ENCODE data around the gene KIF23. TPM values are rescaled to one million over a fixed set of nuclear protein-coding genes. Genes with fewer than 3 reads are reported as not detected.

The KIF23 gene
- total and polyA plus RNA-seq, 8 donors = 2.1 to 26.3 (median 8.7) TPM

GRCh38 chr15:69398491-69398891 lies 15.7 kb upstream of the KIF23 start:
- peaks cover 0 to 4% (median 0%) of the 10 kb centered on the region in 3 donors for H3K27me3 ChIP-seq
- no peak overlapping the region for H3K4me3 ChIP-seq
- H3K36me3 ChIP-seq = peaks cover 0 to 12% (median 0%) of the 10 kb centered on the region in 4 donors
- TF ChIP-seq, protein P1, sequence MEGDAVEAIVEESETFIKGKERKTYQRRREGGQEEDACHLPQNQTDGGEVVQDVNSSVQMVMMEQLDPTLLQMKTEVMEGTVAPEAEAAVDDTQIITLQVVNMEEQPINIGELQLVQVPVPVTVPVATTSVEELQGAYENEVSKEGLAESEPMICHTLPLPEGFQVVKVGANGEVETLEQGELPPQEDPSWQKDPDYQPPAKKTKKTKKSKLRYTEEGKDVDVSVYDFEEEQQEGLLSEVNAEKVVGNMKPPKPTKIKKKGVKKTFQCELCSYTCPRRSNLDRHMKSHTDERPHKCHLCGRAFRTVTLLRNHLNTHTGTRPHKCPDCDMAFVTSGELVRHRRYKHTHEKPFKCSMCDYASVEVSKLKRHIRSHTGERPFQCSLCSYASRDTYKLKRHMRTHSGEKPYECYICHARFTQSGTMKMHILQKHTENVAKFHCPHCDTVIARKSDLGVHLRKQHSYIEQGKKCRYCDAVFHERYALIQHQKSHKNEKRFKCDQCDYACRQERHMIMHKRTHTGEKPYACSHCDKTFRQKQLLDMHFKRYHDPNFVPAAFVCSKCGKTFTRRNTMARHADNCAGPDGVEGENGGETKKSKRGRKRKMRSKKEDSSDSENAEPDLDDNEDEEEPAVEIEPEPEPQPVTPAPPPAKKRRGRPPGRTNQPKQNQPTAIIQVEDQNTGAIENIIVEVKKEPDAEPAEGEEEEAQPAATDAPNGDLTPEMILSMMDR (IDR thresholded peaks at IDR 0.05) = no peak
- no peak for TF ChIP-seq POLR2AphosphoS5 (IDR thresholded peaks at IDR 0.05)
- WGBS, 5 donors = 59 to 68% (median 65%) methylated on average over 7 of the region's 7 CpGs
- DNase-seq = no peak
- H3K27ac ChIP-seq = no peak overlapping the region
- H3K4me1 ChIP-seq = peaks cover 0 to 9% (median 9%) of the 10 kb centered on the region in 4 donors
- no peaks in the 10 kb centered on the region for H3K9me3 ChIP-seq
- intact Hi-C loops (cut with DNase I; ENCODE audit: low total_unique reads) = loop anchor here (10.0 kb wide), 1 partner anchor 124 kb away; no protein-coding TSS in a partner anchor

- Histone ChIP-seq H3K4me1 (no peaks in the 10 kb centered on the region), H3K27me3 (no peaks in the 10 kb centered on the region), H3K36me3 (peaks cover 0 to 12% (median 0%) of the 10 kb centered on the region in 4 donors), H3K9me3 (no peaks in the 10 kb centered on the region), H3K27ac (no peak overlapping the region), H3K4me3 (no peak overlapping the region)
- no peak for DNase-seq
- TF ChIP-seq, protein P1 (IDR thresholded peaks at IDR 0.05) = no peak
- intact Hi-C loops (cut with DNase I; ENCODE audit: low total_unique reads) = no loop called here
- WGBS, 5 donors = 87 to 93% (median 88%) methylated on average over 5 to 6 of the region's 6 CpGs
Measured at GRCh38 chr15:69400850-69401249, 13.3 kb upstream of the KIF23 start.

DNA sequence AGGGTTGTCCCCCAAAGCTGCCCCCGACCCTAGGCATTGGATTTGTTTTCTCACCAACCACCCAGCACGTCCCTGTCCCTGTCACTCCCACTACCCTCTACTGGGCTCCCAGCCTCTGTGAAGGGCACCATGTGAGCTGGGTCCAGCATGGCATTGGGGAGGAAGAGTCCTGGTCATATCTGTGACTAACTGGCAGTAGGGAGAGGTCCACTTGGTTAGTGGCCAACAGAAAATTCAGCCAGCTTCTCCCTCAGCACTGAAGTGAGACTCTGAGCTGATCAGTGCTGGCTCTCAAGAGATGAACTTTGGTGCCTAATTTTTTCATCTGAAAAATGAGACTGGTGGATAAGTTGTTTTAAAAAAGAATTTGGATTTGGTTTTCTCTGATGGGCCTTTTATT lies 11.3 kb upstream of the KIF23 start:
- Histone ChIP-seq H3K27me3 (no peaks in the 10 kb centered on the region), H3K4me3 (no peak overlapping the region), H3K4me1 (no peaks in the 10 kb centered on the region), H3K9me3 (no peaks in the 10 kb centered on the region), H3K36me3 (peaks cover 0 to 7% (median 0%) of the 10 kb centered on the region in 4 donors), H3K27ac (no peak overlapping the region)
- WGBS, 5 donors = 94 to 100% (median 98%) methylated on average over 2 of the region's 2 CpGs
- TF ChIP-seq EP300 (IDR thresholded peaks at IDR 0.05) (no peak), POLR2AphosphoS5 (IDR thresholded peaks at IDR 0.05) (no peak), POLR2A (IDR thresholded peaks at IDR 0.05) (no peak)
- TF ChIP-seq, protein P1 (IDR thresholded peaks at IDR 0.05) = no peak
- intact Hi-C loops (cut with DNase I; ENCODE audit: low total_unique reads) = no loop called here
- DNase-seq = no peak

GRCh38 chr15:69403594-69403993 lies 10.6 kb upstream of the KIF23 start:
- Histone ChIP-seq H3K4me1 (no peaks in the 10 kb centered on the region), H3K4me3 (no peak overlapping the region), H3K9me3 (no peaks in the 10 kb centered on the region), H3K36me3 (peaks cover 0 to 6% (median 0%) of the 10 kb centered on the region in 4 donors), H3K27me3 (no peaks in the 10 kb centered on the region), H3K27ac (no peak overlapping the region)
- DNase-seq = peak in 1 of 2 donors; percentile 25
- intact Hi-C loops (cut with DNase I; ENCODE audit: low total_unique reads) = no loop called here
- no peak for TF ChIP-seq EP300 (IDR thresholded peaks at IDR 0.05)
- TF ChIP-seq POLR2AphosphoS5 (IDR thresholded peaks at IDR 0.05) = no peak
- TF ChIP-seq POLR2A (IDR thresholded peaks at IDR 0.05) = no peak
- TF ChIP-seq, protein P1 (IDR thresholded peaks at IDR 0.05) = no peak
- 65 to 83% (median 75%) methylated on average over 4 of the region's 4 CpGs for WGBS, 5 donors
